Dendritic cell treated with granulocyte-macrophage colony-stimulating factor and Interleukin-4, amounts not matched to agents 40 ng/mL and 50 ng/mL, for 4 days (primary cell): Measurements from ENCODE around the gene TP73.

Experiments used
- H3K27ac Mint-ChIP-seq: one replicate; pipeline ENCODE4 v1.8.0; 2022; ENCODE audit warnings: mild to moderate bottlenecking, mixed read lengths
- H3K27me3 Mint-ChIP-seq: one replicate; pipeline ENCODE4 v1.8.0; 2022; ENCODE audit warnings: mild to moderate bottlenecking, mixed read lengths
- H3K36me3 Mint-ChIP-seq: one replicate; pipeline ENCODE4 v1.8.0; 2022; ENCODE audit warnings: low read depth, mixed read lengths
- H3K4me1 Mint-ChIP-seq: one replicate; pipeline ENCODE4 v1.8.0; 2022; ENCODE audit warnings: low read depth, mixed read lengths
- H3K4me3 Mint-ChIP-seq: one replicate; pipeline ENCODE4 v1.8.0; 2022; ENCODE audit warnings: mild to moderate bottlenecking, moderate library complexity, mixed read lengths
- H3K9me3 Mint-ChIP-seq: one replicate; pipeline ENCODE4 v1.8.0; 2022; ENCODE audit warnings: mixed read lengths
- intact Hi-C: fragments of 100-400 bp; cut with micrococcal nuclease; formaldehyde crosslinking; loops from one replicate; pipeline ENCODE4 v1.15.0; 2022

The TP73 gene

DNA sequence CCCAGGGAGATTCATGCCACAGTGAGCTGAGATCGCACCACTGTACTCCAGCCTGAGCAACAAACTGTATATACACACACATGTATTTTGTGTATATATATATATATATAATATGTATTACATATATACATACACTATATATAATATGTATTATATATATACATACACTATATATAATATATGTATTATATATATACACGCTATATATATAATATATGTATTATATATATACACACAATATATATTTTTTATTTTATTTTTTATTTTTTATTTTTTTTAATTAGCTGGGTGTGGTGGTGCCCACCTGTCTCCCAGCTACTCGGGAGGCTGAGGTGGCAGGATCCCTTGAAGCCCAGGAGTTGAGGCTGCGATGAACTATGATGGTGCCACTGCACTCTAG is 9.3 kb downstream of the TP73 start:
- intact Hi-C loops = no loop called here
- Mint-ChIP-seq H3K9me3 (no peaks in the 10 kb centered on the region), H3K27ac (no peak overlapping the region), H3K4me3 (no peak overlapping the region), H3K27me3 (peaks cover 25% of the 10 kb centered on the region), H3K36me3 (no peaks in the 10 kb centered on the region), H3K4me1 (peaks cover 6% of the 10 kb centered on the region)

DNA sequence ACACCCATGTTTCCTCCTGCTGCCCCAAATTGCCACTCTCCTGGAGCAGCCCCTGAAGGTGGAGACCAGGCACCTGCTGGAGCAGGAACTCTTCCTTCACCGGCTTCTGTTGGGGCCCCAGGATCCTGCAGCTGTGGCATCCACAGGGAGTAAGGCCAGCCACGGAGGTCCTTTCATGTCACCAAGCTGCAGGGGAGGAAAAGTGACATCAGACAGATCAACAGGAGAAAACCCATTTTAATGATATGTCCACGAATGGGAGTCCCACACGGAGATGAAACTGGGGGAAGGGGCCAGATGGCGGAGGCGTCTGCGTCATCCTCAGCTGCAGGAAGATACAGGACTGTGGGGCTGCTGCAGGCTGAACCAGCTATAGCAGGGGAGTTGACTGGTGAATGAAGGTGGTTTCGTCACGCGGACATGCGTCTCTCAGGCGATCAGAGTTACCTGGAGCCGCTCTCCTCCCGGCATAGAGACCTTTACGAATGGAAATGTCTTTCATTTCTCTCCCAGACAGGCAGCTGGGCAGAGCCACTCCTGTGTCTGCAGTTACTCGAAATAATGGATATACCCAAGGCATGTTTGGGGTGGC is 9.9 kb downstream of the TP73 start:
- Mint-ChIP-seq H3K27me3 (peaks cover 22% of the 10 kb centered on the region), H3K27ac (no peak overlapping the region), H3K9me3 (no peaks in the 10 kb centered on the region), H3K36me3 (no peaks in the 10 kb centered on the region), H3K4me1 (peaks cover 11% of the 10 kb centered on the region), H3K4me3 (no peak overlapping the region)
- intact Hi-C loops = no loop called here

DNA sequence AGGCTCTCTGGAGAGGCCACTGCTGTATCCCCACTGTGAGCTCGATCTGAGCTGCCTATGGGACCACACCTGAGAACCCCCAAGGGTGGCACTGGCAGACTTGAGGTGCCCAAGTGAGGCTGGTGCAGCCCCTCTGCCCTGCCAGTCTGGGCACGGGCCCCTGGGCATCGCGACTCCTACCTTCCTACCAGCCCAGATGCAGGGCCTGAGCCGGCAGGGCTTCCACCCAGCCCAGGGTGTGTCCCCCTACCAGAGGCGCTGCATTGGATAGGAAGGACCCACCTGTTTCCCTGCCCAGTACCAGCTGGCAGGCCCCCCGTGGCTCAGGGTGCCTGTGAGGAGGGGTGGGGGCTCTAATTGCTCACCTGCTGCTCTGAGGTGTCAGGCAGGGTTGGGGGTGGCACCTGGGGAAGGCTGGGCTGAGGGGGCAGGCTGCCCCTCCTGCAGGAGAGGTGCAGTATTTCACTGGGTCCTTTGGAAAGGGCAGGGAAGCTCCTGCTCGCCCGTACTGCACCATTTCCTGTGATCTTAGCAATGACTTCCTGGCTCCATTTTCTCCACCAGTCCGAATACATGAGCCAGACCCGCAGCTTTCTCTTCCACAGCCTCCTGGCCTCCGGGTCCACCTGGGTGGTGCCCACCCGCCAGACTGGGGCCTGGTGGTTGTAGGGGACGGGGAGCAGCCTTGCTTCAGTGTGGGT is 11.8 kb downstream of the TP73 start:
- Mint-ChIP-seq H3K4me3 (no peak overlapping the region), H3K36me3 (no peaks in the 10 kb centered on the region), H3K9me3 (no peaks in the 10 kb centered on the region), H3K4me1 (peaks cover 23% of the 10 kb centered on the region), H3K27me3 (peaks cover 5% of the 10 kb centered on the region), H3K27ac (no peak overlapping the region)
- intact Hi-C loops = no loop called here

DNA sequence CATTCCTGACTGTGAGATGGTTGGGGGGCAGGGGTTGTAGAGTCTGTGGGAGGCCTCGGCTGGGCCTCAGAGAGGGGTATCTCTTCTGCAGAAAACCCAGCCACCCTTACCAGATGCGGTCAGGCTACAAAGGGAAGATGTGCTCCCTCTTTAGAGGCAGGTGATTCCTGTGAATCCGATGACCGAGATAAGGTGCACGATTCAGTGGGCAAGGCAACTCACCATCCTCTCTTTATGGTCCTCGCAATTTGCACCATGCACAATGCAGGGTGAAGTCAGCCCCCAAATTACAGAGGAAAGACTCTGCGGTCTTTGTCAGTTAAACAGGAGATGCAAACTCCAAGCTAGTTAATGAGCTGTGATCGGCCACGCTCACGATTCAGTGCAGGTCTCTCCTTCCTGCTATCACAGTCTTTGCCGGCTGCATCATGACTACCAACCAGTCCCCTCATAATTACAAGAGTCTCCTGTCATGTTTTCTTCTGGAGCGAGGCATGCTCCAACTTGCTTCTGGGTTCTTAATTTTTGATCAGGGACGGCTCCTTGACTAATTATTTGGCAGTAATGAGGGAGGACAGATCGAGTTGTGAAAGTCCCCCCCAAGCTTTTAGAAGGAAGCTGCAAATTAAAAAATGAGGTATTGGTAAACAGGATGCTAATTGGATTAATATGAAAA is 12.5 kb downstream of the TP73 start:
- Mint-ChIP-seq H3K27me3 (peaks cover 7% of the 10 kb centered on the region), H3K4me3 (no peak overlapping the region), H3K4me1 (peaks cover 29% of the 10 kb centered on the region), H3K9me3 (no peaks in the 10 kb centered on the region), H3K36me3 (no peaks in the 10 kb centered on the region), H3K27ac (no peak overlapping the region)
- intact Hi-C loops = no loop called here

DNA sequence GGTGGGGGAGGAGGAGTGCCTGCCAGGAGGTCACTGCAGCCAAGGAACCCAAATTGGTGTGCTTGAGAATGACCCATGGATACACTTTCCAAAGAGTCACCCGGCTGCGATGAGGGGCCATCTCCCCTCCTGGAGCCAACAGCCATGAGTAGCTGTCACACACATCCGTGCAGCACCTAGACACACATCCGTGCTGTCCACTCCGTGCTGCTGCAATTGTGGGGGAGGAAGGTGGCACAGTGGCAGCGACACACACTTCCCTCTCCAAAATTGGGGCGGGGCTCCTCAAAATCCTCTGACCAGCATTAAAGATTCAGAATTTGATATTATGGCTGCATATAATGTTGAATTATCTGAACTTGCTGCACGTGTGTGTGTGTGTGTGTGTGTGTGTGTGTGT is 15.8 kb downstream of the TP73 start:
- Mint-ChIP-seq H3K9me3 (no peaks in the 10 kb centered on the region), H3K4me1 (peaks cover 48% of the 10 kb centered on the region), H3K27ac (no peak overlapping the region), H3K36me3 (no peaks in the 10 kb centered on the region), H3K27me3 (peaks cover 18% of the 10 kb centered on the region), H3K4me3 (no peak overlapping the region)
- intact Hi-C loops = no loop called here

DNA sequence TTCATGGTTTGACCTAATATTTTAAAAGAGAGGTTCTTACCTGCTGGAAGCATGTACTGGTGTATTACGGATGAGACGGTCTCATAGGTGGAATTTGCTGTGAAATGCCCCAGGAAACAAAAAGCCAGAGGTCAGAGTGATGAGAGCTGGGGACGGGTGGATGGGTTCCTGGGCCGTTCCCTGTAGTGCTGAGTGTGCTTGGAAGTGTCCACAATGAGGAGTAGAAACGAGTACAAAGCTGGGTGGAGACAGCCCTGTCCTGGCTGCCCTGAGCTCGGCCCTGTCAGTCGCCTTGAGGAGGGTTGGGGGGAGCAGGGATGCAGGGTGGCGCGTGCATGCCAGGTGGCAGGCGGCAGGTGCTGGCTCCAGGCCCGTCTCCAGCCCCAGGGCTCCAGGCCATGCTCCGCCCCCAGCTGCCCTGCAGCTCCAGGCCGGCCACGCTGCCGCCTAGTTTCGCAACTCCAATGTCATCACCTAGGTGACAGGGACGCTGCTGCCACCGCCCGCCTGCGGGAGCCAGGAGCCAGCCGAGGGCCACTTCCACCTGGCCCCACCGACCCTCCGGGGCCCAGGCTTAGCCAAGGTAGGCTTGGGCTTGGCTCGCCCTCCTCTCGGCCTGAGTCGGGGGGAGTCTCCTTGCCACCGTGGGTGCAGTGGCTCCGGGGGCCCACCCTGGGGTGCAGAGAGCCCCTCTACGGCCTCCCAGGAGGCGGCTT is 16.4 kb downstream of the TP73 start:
- H3K27me3 Mint-ChIP-seq = peaks cover 18% of the 10 kb centered on the region
- H3K9me3 Mint-ChIP-seq = no peaks in the 10 kb centered on the region
- intact Hi-C loops = no loop called here
- H3K4me1 Mint-ChIP-seq = peaks cover 48% of the 10 kb centered on the region
- no peak overlapping the region for H3K27ac Mint-ChIP-seq
- no peak overlapping the region for H3K4me3 Mint-ChIP-seq
- H3K36me3 Mint-ChIP-seq = no peaks in the 10 kb centered on the region

DNA sequence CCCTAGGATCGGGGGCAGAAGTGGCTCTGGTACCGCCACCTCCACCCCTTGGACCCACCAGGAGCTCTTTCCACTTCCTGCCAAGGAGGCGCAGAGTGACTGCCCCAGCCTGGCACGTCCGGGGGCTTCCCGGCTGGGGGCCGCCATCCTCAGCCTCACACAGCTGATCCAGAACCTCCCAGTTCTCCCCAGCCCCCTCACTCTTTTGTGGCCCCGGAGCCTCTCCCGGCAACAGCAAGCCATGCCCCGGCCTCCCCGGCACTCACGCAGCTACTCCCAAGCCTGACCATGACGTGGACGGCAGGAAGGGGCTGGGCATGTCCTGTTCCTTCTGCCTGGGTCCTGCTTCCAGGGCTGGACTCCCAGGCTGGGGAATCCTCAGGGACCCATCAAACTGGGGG is 17.1 kb downstream of the TP73 start:
- Mint-ChIP-seq H3K27me3 (peaks cover 18% of the 10 kb centered on the region), H3K4me1 (peaks cover 48% of the 10 kb centered on the region)
- intact Hi-C loops = no loop called here

DNA sequence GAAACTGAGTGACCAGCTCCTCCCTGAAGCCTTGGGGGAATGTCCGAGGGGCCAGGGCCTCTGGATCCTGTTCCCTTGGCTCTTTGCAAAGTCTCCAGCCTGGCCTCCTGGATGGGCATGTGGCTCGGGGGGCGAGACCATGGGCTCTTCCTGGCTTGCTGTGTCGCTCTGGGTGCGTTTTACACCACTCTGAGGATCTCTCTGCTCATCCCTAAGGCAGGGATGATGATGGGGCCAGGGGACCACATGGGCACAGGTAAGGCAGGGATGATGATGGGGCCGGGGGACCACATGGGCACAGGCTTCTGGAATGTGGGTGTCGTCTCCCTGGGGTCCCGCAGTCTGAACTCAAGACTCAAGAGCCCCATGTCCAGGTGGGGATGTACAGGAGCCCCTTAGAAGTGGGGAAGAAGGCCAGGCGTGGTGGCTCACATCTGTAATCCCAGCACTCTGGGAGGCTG is 17.7 kb downstream of the TP73 start:
- Mint-ChIP-seq H3K27me3 (peaks cover 18% of the 10 kb centered on the region), H3K27ac (no peak overlapping the region), H3K36me3 (no peaks in the 10 kb centered on the region), H3K4me1 (peaks cover 48% of the 10 kb centered on the region), H3K4me3 (no peak overlapping the region), H3K9me3 (no peaks in the 10 kb centered on the region)
- intact Hi-C loops = no loop called here

More for the DNA sequence above, 17.1 kb downstream of the TP73 start:
- Mint-ChIP-seq H3K4me3 (no peak overlapping the region), H3K36me3 (no peaks in the 10 kb centered on the region), H3K27ac (no peak overlapping the region), H3K9me3 (no peaks in the 10 kb centered on the region)

DNA sequence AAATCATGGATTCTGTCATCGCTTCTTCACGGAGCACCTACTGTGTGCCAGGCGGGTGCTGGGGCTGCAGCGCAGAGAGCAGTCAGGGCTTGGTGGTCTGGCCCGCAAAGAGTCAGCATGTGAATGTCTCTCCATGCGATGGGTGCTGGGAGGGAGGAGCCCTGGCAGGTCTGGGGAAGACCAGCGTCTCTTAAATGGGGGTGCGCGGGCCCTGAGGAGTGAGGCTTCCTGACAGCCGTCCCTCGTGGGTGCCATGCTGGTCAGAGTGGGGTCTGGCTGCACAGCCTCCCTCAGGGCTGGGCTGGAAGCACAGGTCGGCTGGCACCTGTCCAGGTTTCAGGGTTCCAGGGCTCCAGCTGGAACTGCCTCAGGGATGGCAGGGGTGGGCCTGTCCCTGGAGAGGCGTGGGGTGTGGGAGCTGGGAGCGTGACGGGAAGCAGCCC is 18.5 kb downstream of the TP73 start:
- intact Hi-C loops = no loop called here
- Mint-ChIP-seq H3K9me3 (no peaks in the 10 kb centered on the region), H3K4me1 (peaks cover 53% of the 10 kb centered on the region), H3K36me3 (no peaks in the 10 kb centered on the region), H3K27me3 (peaks cover 18% of the 10 kb centered on the region), H3K27ac (no peak overlapping the region), H3K4me3 (no peak overlapping the region)

DNA sequence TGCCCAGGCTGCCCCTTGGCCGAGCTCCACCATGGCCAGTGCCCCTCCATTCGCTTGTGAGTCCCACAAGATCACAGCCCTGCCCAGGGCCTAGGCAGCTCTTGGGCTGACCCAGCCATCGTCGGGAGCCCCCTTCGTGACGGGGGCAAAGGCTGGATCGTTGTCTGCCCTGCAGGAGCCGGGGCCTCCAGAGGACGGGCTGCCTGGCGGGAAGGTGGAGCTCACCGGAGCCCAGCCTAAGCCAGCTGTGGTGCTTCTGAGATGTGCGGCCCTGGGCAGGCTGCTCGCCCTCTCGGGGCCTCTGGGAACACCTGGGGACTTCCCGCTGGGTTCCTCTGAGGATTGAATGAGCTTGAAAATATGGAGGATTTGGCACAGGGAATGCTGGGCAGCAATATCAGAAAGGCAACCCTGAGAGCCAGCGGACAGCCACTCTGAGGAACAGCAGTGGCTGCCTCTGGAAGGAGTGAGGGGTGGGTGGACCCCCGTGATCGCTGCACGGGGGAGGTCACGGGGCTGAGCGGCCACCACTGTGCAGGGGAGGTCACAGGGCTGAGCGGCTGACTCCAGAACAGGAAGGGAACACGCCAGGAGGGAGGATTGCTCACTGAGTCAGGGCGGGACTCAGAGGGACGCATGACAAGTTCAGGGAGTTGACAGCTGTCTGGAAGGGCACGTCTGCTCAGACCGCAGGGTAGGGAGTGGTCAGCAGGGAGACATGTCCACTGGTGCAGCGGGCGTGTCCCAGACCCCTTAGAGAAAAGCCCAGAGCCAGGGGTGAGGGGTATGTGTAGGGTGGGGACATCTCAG is 19.3 kb downstream of the TP73 start:
- Mint-ChIP-seq H3K4me3 (no peak overlapping the region), H3K36me3 (no peaks in the 10 kb centered on the region), H3K27me3 (peaks cover 18% of the 10 kb centered on the region), H3K4me1 (peaks cover 55% of the 10 kb centered on the region), H3K9me3 (no peaks in the 10 kb centered on the region), H3K27ac (no peak overlapping the region)
- intact Hi-C loops = no loop called here

DNA sequence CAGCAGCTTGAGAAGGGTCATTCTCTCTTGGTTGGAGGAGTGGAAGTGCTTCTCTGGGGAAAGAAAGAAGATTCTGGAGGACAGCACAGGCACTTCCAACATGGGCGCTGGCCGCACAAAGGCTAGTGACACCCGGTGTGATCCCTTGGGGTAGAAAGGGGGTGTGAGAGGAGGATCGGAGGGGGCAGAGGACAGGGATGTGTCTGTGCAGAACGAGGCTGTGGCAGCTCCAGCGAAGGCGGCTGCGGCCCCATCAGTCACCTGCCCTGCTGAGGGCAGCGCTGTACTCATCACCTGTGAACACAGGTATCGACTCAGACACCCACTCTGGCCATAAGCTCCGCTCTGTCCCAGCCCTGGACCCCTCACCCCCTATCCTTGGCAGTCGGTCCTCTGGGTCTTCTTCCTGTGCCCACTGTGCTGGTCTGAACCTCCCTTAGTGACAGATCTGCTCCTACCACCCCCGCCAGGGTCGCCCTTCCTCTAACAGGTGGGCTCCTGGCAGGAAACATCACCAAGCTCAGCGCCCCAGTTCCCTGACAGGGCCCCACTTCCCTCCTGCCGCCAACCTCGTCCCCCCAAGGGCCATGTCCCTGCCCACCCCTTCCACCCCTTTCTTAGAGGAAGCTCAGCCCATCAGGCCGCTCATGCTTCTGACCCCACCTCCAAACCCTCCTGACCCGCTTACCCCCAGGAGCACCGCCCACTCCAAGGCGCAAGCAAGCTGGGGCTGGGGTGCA is 20.1 kb downstream of the TP73 start:
- H3K4me1 Mint-ChIP-seq = peaks cover 57% of the 10 kb centered on the region
- H3K36me3 Mint-ChIP-seq = no peaks in the 10 kb centered on the region
- H3K27me3 Mint-ChIP-seq = peaks cover 18% of the 10 kb centered on the region
- intact Hi-C loops = no loop called here
- no peaks in the 10 kb centered on the region for H3K9me3 Mint-ChIP-seq
- no peak overlapping the region for H3K4me3 Mint-ChIP-seq
- no peak overlapping the region for H3K27ac Mint-ChIP-seq

DNA sequence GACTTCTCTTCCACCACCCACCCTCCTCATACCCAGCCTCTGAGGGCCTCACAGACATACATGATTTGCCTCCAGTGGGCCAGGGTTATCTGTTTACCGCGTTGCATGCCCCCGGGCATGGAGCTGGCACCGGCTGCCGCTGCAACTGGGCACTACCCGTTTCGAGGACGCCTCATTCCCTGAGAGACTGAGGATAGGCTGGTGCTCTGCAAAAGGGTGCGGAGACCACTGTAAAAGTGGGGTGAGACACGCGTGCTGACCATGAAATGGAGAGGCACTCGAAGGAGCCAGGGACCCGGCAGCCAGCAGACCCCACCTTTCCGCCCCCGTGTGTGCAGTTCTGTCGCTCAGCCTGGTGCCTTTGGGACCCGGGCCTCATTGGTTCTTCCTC is 20.6 kb downstream of the TP73 start:
- Mint-ChIP-seq H3K27me3 (peaks cover 18% of the 10 kb centered on the region), H3K4me3 (no peak overlapping the region), H3K4me1 (peaks cover 59% of the 10 kb centered on the region), H3K9me3 (no peaks in the 10 kb centered on the region), H3K27ac (no peak overlapping the region), H3K36me3 (no peaks in the 10 kb centered on the region)
- intact Hi-C loops = no loop called here
